NCI-H82 (cell line): ENCODE results near the gene SUPT6H.
A peak's percentile ranks its signal among the peaks of the same experiment; 100 is the strongest.
"Not testable (repeated sequence)": the region's sequence is repeated elsewhere in the genome, so short reads cannot be mapped to it uniquely, and the experiment has no call there.

ENCODE experiments used
- DNase-seq: peaks from one replicate; lab custom pipeline; 2025; lab: John Stamatoyannopoulos, UW

The SUPT6H gene

GRCh38 chr17:28648698-28649097 is 13.3 kb upstream of the SUPT6H start:
- DNase-seq = no peak

- DNase-seq = no peak
Measured at GRCh38 chr17:28655160-28655559, 6.8 kb upstream of the SUPT6H start.

DNA sequence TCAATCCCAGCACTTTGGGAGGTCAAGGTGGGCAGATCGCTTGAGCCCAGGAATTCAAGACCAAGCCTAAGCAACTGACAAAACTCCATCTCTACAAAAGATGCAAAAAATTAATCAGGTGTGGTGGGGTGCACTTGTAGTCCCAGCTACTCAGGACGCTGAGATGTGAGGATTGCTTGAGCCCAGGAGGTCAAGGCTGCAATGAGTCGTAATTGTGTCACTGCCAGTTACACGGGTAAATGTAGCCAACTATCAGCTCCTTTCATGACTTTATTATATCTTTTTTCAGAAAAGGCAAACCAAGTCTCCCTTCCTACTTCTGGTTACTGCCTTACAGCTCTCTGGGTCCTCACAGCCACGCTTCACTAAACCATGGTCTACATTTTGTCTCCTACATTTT is 4.2 kb upstream of the SUPT6H start:
- no peak for DNase-seq

- not testable (repeated sequence) for DNase-seq
Measured at GRCh38 chr17:28658342-28658741, 3.7 kb upstream of the SUPT6H start.

- DNase-seq = not testable (repeated sequence)
Measured at GRCh38 chr17:28658766-28659496, 3.1 kb upstream of the SUPT6H start.

DNA sequence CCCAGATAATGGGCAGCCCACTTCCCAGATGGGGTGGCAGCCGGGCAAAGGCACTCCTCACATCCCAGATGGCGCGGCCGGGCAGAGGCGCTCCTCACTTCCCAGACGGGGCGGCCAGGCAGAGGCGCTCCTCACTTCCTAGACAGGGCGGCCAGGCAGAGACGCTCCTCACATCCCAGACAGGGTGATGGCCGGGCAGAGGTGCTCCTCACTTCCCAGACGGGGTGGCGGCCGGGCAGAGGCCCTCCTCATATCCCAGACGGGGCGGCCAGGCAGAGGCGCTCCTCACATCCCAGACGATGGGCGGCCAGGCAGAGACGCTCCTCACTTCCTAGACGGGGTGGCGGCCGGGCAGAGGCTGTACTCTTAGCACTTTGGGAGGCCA is 2.5 kb upstream of the SUPT6H start:
- DNase-seq = not testable (repeated sequence)

DNA sequence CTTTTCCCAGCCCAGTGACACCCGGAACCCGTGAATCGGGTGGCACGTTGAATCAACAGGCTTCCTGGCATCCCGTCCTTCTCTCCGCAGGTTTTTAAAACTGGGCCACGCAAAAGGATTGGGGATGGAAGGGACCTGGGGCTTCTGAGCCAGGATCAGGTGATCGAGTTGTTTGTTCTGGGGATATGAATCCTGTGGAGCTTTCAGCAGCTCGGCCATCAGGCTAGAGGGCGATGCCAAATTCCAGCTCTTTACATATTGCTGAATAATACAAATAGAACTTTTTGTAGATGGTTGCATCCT is 473 bp downstream of the SUPT6H start:
- peak; percentile 69 for DNase-seq

GRCh38 chr17:28663723-28664122 is 1.7 kb downstream of the SUPT6H start:
- no peak for DNase-seq

DNA sequence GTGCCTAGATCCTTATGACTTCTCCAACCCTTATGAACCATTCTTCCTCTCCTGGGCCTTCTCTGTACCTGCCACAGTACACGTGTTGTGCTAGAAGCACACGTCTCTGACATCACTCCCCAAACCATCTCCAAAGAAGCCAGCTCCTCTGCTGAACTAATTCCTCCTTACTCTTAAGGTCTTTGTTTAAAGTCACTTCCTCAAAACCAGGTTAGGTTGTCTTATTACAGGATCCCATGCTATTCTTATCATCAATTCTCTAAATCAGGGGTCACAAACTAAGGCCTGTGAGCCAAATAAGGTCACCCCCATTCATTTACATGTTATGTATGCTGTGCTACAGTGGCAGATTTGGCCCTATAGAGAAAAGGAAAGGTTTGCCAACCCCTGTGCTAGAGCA is 4.0 kb downstream of the SUPT6H start:
- no peak for DNase-seq

- no peak for DNase-seq
Measured at GRCh38 chr17:28667870-28668269, 5.9 kb downstream of the SUPT6H start.

GRCh38 chr17:28669918-28670317 is 7.9 kb downstream of the SUPT6H start:
- DNase-seq = no peak

GRCh38 chr17:28675490-28675889 is 13.5 kb downstream of the SUPT6H start:
- no peak for DNase-seq

DNA sequence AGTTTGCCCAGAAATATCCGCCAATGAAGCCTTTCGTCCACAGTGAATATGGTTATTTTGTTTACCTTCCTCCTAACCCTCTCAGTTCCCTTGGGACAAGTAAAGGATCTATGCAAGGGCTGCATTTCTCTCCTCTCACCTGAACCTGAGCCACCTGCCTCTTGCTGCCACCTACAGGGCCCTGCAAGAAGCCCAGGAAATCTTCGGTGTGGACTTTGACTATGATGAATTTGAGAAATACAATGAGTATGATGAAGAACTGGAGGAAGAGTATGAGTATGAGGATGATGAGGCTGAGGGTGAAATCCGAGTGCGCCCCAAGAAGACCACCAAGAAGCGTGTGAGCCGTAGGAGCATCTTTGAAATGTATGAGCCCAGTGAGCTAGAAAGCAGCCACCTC is 14.0 kb downstream of the SUPT6H start:
- DNase-seq = peak; percentile 37

GRCh38 chr17:28682655-28683054 is 20.6 kb downstream of the SUPT6H start:
- DNase-seq = no peak

GRCh38 chr17:28684963-28685362 is 23.0 kb downstream of the SUPT6H start:
- DNase-seq = peak; percentile 85

- no peak for DNase-seq
Measured at GRCh38 chr17:28685366-28685765, 23.4 kb downstream of the SUPT6H start.

DNA sequence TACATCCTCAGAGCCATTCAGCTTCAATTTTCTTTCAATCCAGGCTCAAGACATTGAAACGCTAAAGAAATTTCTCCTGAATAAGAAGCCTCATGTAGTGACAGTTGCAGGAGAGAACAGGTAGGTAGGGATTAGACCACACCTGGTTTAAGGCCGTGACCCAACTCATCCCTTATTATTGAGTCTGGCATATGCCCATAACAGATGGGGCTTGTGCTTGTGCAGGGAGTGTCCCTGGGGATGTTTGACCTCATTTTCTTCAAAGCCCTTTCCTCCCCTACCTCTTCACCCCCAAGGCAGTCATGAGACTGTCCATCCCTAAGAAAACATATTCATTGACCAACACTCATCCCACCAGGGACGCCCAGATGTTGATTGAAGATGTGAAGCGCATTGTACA is 24.3 kb downstream of the SUPT6H start:
- peak; percentile 68 for DNase-seq

- DNase-seq = no peak
Measured at GRCh38 chr17:28688481-28688880, 26.5 kb downstream of the SUPT6H start.

GRCh38 chr17:28689011-28689410 is 27.0 kb downstream of the SUPT6H start:
- no peak for DNase-seq

- DNase-seq = no peak
Measured at GRCh38 chr17:28693869-28694268, 31.9 kb downstream of the SUPT6H start.

- DNase-seq = no peak
Measured at GRCh38 chr17:28698253-28698941, 36.4 kb downstream of the SUPT6H start.

DNA sequence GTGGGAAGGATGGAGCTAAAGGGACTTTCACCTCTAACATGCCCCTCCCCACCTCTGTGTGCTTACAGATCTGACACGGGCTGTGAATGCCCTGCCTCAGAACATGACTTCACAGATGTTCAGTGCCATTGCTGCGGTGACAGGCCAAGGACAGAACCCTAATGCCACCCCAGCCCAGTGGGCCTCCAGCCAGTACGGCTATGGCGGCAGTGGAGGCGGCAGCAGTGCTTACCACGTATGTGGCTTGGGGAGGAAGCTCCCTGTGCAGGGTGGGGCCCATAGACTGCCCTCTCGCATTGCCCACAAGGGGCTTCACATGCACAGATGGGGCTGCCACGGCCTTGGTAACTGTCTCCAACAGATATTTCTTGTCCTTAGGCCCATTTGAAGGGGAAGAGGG is 38.3 kb downstream of the SUPT6H start:
- no peak for DNase-seq

DNA sequence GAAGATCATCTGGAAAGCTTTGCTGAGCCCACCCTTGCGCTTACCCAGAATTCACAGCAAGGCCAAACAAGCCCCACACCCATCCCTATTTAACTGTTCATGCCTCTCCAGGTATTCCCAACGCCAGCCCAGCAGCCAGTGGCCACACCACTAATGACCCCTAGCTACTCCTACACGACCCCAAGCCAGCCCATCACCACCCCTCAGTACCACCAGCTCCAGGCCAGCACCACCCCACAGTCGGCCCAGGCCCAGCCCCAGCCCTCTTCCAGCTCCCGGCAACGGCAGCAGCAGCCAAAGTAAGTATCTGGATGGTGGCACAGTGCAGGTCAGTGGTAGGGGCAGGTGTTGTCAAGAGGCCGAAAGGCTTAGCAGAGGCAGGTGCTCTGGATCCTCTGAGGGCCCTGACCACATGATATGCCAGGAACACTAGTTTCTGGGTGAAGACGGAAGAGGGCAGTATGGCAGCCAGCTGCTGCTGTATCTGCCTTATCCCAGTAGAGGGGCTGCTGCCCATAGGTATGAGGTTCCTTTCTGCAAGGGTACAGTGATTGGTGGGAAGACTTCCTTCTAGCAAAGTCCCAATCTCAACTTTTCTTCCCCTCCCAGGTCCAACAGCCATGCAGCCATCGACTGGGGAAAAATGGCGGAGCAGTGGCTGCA is 39.0 kb downstream of the SUPT6H start:
- no peak for DNase-seq
